ENCODE data around the gene ENAH.
A peak's percentile ranks its signal among the peaks of the same experiment; 100 is the strongest.
"Not testable (repeated sequence)": the region's sequence is repeated elsewhere in the genome, so short reads cannot be mapped to it uniquely, and the experiment has no call there.

ENAH gene

DNA sequence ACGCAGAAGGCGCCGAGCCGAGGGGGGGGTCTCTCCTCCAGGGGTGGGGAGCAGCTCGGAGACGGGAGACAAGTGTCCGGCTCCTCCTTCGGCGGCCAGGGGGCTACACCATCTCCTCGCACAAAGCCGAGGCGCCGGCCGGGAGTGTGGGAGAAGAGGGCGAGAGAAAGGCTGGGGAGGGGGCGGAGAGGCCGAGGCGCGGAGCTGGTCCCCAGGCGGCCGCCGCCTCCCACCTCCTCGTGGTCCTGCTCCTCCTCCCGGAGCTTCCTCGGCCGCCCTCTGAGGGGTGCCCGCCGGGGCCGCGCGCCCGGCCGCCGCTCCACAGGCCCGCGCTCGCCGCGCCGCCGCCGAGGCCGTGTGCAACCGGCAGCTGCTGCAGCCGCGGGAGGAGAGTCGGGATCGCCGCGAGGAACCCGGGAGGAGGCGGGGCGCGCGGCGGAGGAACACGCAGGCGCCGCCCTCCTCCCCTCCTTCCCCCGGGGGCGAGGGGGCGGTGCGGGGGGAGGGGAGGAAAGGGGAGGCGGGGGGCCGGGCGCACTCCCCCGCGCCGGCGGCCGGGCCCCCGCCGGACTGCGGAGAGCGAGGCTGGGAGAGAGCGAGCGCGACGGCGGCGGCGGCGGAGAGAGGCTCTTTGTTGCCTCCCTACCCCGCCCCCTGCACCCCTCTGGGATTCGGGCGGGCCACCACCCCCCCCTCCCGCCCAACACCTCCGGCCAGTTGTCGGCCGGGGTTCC lies at the start of gene ENAH:
Gene ENAH (minus strand): TSS at position 395 of the 734 bp plus-strand sequence. CDS start 433 bp downstream, outside the sequence.
- peak; percentile 43 for DNase-seq (ENCODE audit: low read depth)

- DNase-seq (ENCODE audit: low read depth), result no peak
Measured at GRCh38 chr1:225700889-225701465, 48.1 kb upstream of the ENAH start.

DNA sequence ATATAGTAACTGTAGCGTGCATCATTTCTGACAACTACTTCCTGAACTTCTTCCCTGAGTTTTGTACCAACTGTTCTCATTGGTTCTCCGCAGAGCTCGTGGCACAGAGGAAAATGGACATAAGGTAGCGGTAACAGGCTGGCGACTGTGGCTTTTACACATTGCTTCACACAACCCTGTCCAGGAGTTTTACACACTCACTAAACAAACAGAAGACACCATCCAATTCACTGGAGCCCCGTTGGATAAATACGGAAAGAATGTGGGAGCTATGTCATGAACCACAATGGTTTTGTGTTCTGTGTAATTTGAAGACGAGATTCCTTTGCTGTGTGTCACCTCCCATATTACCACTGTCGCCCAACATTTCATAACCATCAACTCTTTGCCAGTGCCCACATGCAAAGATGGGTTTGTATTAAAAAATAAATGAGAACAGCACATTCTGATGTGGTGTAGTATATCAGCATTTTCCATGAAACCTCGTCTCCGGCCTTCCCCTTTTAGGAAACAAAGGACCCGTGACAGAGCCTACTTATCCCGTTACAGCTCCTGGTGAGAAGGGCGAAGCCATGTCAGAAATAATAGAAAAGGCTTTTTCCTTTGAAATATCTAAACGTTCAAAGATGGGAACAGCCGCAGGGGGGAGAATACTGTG lies 47.4 kb upstream of the ENAH start:
- no peak for DNase-seq (ENCODE audit: low read depth)

DNA sequence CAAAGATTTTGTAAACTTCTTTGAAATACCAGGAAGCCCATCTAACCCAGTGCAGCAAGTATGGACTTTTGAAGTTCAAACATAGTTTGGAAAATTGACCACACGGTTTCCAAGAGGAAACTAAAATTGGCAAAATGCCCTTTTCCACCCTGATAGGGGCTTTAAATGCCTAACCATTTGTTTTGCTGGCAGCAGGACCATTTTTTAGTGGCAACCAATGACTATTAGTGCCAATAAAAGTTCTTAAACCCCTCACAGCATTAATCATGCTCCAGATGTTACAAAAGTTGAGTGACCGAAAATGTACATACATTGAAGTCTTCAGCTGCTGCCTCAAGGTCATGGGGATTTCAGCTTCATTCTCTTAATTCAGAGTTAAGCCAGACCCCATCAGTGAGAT lies 46.4 kb upstream of the ENAH start:
- DNase-seq (ENCODE audit: low read depth), result no peak

DNA sequence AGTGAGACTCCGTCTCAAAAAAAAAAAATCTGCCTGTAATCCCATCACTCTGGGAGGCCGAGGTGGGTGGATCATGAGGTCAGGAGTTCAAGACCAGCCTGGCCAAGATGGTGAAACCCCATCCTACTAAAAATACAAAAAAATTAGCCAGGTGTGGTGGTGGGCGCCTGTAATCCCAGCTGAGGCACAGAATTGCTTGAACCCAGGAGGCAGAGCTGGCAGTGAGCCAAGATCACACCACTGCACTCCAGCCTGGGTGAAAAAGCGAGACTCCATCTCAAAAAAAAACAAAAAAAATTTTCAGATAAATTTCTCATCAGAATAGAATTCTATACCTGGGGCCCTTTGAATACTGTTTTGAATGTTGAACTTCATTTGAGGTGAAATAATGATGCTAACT lies 45.3 kb upstream of the ENAH start:
- not testable (repeated sequence) for DNase-seq (ENCODE audit: low read depth)

GRCh38 chr1:225697428-225697827 lies 44.5 kb upstream of the ENAH start:
- DNase-seq (ENCODE audit: low read depth), result no peak

DNA sequence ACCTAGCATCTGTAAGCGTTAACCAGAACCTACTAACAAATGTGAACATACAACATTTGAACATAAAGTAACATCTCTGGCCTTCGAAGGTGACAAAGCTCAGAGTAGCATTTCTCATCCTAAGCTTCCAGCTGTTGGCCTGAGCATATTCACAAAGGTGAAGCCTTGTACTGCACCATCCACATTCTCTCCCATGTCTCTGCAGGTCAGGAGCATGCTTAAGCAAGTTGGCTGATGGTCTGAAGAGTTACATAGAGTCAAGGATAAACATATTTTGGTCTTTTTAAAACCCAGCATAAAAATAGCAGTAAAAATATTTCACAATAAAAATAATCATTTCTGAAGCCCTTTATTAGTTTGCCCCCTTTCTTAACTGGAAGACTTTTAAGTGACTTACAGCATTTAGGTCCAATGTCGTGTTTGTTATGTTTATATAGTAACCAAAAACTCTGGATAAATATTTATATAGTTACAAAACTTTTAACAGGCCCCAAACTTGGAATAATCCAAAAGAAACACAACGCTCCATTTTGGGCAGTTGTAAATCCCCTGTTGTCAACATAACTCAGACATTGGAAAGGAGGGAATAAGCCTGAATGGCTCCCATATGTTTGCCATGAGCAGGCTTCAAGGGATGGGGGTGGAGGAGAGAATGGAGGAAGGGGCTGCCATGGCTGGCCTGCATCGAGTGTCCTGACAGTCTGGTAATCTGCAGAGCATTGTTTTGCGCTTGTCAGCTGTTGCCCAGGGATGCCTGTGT lies 42.8 kb upstream of the ENAH start:
- DNase-seq (ENCODE audit: low read depth), result no peak

DNA sequence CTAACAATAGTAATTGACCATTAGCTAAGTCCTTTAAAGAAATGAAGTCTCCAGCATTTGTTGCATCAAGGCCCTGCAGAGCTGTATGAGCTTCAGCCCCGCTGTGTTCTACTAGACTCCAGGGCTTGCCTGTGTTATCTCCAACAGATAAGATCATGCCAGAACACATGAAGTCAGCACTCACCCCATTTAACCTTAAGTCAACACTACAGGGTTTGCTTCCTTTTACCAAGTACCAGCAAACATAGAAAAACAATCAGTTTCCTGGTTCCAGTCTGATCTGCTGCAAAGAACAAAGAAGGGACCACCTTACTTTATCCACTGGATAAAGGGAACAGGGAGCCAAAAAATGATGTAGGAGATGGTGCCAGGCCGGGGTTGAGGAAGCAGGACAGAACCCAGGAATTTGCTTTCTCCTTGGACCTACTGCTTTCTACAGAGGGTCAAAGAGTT lies 41.3 kb upstream of the ENAH start:
- DNase-seq (ENCODE audit: low read depth), result no peak

GRCh38 chr1:225693697-225694096 lies 40.8 kb upstream of the ENAH start:
- DNase-seq (ENCODE audit: low read depth), result not testable (repeated sequence)

DNA sequence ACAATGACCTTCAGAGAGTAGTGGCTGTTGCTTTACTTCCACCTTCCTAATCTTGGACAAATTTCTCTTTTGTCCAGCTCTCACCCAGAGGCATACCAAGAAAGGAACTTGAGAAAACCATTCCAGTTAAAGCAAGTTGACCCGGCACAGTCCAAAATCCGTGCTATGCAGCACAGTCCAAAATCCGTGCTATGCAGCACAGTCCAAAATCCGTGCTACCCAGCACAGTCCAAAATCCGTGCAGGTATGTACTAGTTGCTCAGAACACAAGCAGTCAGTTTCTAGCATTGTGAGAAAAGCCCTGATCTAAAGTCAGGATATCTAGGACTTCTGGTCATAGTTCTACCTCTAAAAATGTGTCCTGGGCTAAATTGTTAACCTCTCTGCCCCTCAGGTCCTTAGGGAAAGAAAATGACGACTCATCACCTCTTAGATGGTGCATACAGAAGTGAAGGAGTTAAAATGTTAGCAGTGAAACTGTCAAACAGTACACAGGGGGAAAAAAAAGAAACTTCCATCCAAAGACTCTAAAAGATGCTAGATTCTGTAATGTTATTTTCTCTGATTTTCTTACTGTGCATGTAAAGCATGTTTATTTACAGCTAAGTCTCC lies 40.3 kb upstream of the ENAH start:
- DNase-seq (ENCODE audit: low read depth), result no peak

- no peak for DNase-seq (ENCODE audit: low read depth)
Measured at GRCh38 chr1:225692517-225692879, 39.6 kb upstream of the ENAH start.

DNA sequence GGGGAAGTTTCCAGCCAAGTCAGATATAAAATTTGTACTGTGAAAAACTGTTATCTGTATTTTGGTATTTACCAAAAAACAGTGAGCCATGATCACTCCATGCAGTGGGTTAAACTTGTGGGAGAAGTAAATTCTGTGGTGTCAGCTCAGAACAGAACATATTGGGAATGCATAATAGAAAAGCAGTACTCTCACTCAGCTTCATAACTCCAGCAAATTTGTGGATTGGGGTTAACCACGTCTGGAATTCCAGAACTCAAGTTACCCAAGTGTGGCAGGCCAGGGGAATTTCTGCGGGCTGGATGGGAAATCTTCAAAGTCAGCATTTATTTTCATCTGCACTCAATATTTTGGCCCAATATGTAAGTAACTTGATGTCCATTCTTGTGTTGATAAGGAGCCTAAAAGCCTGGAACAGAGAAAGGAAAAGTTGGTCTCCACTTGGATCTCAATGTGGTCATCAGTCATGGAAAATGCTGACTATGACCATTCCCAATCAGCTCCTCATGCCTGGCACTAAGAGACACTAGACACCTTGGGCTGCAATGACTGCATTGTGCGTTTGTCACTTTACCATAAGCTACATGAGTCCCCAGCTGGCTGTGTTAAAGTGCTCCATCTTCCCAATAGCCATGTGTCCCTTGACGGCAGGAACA lies 39.1 kb upstream of the ENAH start:
- DNase-seq (ENCODE audit: low read depth), result no peak

DNA sequence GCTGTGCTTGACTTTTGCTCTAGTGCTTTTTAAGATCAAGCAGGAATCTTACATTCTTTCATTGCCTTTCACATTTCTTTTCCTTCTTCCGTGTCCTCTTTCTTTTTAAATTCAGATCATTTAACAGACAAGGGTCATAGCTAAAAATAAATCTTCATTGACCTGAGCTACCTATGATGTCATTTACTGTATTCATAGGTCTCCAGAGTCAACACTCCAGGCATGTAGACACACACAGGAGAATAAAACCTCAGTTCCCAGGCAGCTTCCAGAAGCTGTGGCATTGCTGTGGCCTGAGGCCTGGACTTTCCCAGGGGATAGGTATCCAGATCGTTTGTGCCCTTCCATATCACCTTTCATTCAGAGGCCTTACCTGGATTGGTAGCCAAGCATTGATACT lies 38.5 kb upstream of the ENAH start:
- no peak for DNase-seq (ENCODE audit: low read depth)

GRCh38 chr1:225689882-225690459 lies 37.0 kb upstream of the ENAH start:
- DNase-seq (ENCODE audit: low read depth), result no peak

GRCh38 chr1:225688345-225688744 lies 35.4 kb upstream of the ENAH start:
- no peak for DNase-seq (ENCODE audit: low read depth)

DNA sequence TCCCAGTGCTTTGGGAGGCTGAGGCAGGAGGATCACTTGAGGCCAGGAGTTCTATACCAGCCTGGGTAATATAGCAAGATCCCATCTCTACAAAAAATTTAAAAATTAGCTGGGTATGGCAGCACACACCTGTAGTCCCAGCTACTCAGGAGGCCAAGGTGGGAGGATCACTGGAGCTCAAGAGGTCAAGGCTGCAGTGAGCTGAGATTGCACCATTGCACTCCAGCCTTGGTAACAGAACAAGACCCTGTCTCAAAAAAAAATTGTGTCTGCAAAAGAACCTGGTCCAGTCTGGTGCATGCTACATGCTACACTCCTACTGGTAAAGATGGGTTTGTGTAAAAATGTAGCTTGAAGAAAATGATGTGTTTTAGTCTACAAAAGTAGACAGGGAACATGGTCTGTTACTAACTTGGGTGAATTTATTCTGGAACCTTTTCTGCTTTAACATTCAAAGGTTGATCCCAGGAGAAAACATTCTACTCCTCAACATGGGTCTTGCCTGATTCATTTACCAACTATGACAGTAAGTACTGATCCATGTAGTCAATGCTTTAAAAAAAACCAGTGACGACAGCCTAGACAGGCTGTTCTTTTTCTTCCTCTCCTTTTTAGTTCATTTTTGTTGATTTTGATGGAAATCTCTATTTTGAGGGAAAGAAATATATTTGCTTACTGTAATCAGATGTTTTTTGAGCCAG lies 32.7 kb upstream of the ENAH start:
- DNase-seq (ENCODE audit: low read depth), result no peak

- no peak for DNase-seq (ENCODE audit: low read depth)
Measured at GRCh38 chr1:225684741-225685140, 31.8 kb upstream of the ENAH start.

GRCh38 chr1:225681231-225681630 lies 28.3 kb upstream of the ENAH start:
- no peak for DNase-seq (ENCODE audit: low read depth)

DNA sequence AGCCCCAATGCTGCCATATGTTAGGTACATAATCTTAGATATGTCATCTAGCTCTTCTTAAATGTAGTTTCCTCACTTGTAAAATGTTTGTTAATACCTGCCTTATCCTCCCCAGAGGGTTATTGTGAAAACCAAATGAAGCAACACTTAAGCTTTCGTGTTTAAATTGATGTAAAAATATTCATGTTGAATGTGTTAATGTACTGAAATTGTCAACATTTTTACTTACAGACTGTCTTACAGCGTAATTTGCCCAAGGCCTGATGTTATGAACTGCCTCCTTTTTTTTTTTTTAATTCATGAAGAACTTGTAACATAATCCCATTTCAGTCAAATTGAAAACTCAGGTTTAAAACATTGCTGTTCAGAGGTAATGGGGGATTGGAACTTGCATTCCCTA lies 25.6 kb upstream of the ENAH start:
- no peak for DNase-seq (ENCODE audit: low read depth)

- no peak for DNase-seq (ENCODE audit: low read depth)
Measured at GRCh38 chr1:225677350-225678124, 24.6 kb upstream of the ENAH start.

Data from activated T-cell treated with anti-CD3 and anti-CD28 coated beads for 48 hours (primary cell).